Common myeloid progenitor, CD34-positive (primary cell): ENCODE data around the gene ELP5.

Experiments
- CTCF ChIA-PET: fragments of 350-600 bp; sonication (Branson Sonifier 250); formaldehyde crosslinking; loops from one replicate; lab custom pipeline; 2021; ENCODE audit warnings: antibody characterized with exemption; lab: Charles Lee
- POLR2A ChIA-PET: fragments of 350-600 bp; sonication (Branson Sonifier 250); formaldehyde crosslinking; loops from one replicate; lab custom pipeline; 2021; ENCODE audit warnings: antibody characterized with exemption; lab: Charles Lee
- DNase-seq, 3 donors: peaks; one replicate each; pipeline versions ENCODE4 v3.0.0 to v3.0.0-alpha.2; 2013
- H3K27ac ChIP-seq, 2 experiments: 1 replicate in 1 of 2; 2 replicates in 1 of 2; pipeline ENCODE4 v1.7.0; 2013; ENCODE audit warnings: inconsistent platforms in 2 of 2, low read length in 2 of 2, mild to moderate bottlenecking in 2 of 2, low read depth in 1 of 2, moderate library complexity in 1 of 2; ENCODE audit not compliant: severe bottlenecking in 2 of 2, insufficient read depth in 1 of 2, poor library complexity in 1 of 2
- H3K27me3 ChIP-seq, 5 experiments: replicated peaks in 2 of 5; 1 replicate in 3 of 5; 2 replicates in 2 of 5; pipeline versions ENCODE4 v1.6.1 to v1.7.0; 2013; ENCODE audit warnings: low read length in 4 of 5, mild to moderate bottlenecking in 2 of 5, moderate library complexity in 2 of 5, inconsistent platforms in 1 of 5; ENCODE audit not compliant: insufficient read depth in 5 of 5, control insufficient read depth in 4 of 5
- H3K36me3 ChIP-seq, 4 experiments: 1 replicate in 2 of 4; 2 replicates in 2 of 4; pipeline versions ENCODE4 v1.6.1 to v1.7.0; 2013; ENCODE audit warnings: low read length in 3 of 4, control low read depth in 1 of 4, mild to moderate bottlenecking in 1 of 4; ENCODE audit not compliant: control insufficient read depth in 4 of 4, insufficient read depth in 4 of 4
- H3K4me1 ChIP-seq, 4 experiments: 1 replicate in 3 of 4; 2 replicates in 1 of 4; pipeline versions ENCODE4 v1.6.1 to v1.7.1; 2013; ENCODE audit warnings: low read length in 3 of 4, mild to moderate bottlenecking in 3 of 4, control low read depth in 1 of 4, inconsistent platforms in 1 of 4, moderate library complexity in 1 of 4; ENCODE audit not compliant: control insufficient read depth in 4 of 4, insufficient read depth in 4 of 4; ENCODE audit errors: control extremely low read depth in 1 of 4
- H3K4me3 ChIP-seq, 7 experiments: 1 replicate in 4 of 7; 2 replicates in 3 of 7; pipeline versions ENCODE4 v1.5.1 to v1.7.0; 2013; ENCODE audit warnings: mild to moderate bottlenecking in 7 of 7, low read length in 6 of 7, moderate library complexity in 6 of 7, inconsistent platforms in 2 of 7, low read depth in 2 of 7, control low read depth in 1 of 7; ENCODE audit not compliant: insufficient read depth in 4 of 7, control insufficient read depth in 1 of 7; ENCODE audit errors: extremely low read depth in 1 of 7
- H3K9me3 ChIP-seq, 5 experiments: 1 replicate in 4 of 5; 2 replicates in 1 of 5; pipeline versions ENCODE4 v1.6.1 to v1.7.1; 2013; ENCODE audit warnings: low read length in 4 of 5, mild to moderate bottlenecking in 2 of 5, inconsistent platforms in 1 of 5, low read depth in 1 of 5, moderate library complexity in 1 of 5; ENCODE audit not compliant: control insufficient read depth in 4 of 5, insufficient read depth in 2 of 5; ENCODE audit errors: control extremely low read depth in 1 of 5
- WGBS: methylation state at CpG from one replicate; pipeline ENCODE4 v1.1.5; 2013; ENCODE audit not compliant: insufficient coverage; 5-methylcytosine and 5-hydroxymethylcytosine counted together

Gene ELP5

GRCh38 chr17:7283471-7284216, 31.6 kb downstream of the ELP5 start:
- H3K4me1 ChIP-seq: peaks cover 0 to 47% (median 41%) of the 10 kb centered on the region in 4 experiments
- peaks cover 0 to 5% (median 0%) of the 10 kb centered on the region in 4 experiments for H3K36me3 ChIP-seq
- POLR2A ChIA-PET: no interaction called here
- WGBS: 80% methylated on average over 9 of the region's 18 CpGs
- no peak overlapping the region for H3K4me3 ChIP-seq
- CTCF ChIA-PET: interaction anchor here (0.8 to 6.5 kb wide), 6 partner anchors 8 to 53 kb away, joined by 3 to 65 read pairs (median 24); partner anchors contain the start of gene ACAP1
- H3K27ac ChIP-seq: no peak overlapping the region
- no peaks in the 10 kb centered on the region for H3K9me3 ChIP-seq
- H3K27me3 ChIP-seq: no peaks in the 10 kb centered on the region
- peak in 1 of 3 donors; percentile 20 for DNase-seq

- Histone ChIP-seq H3K4me3 (no peak overlapping the region), H3K36me3 (peaks cover 0 to 5% (median 0%) of the 10 kb centered on the region in 4 experiments), H3K27me3 (no peaks in the 10 kb centered on the region), H3K27ac (no peak overlapping the region), H3K4me1 (peaks cover 0 to 47% (median 41%) of the 10 kb centered on the region in 4 experiments), H3K9me3 (no peaks in the 10 kb centered on the region)
- no peak for DNase-seq
- CTCF ChIA-PET: interaction anchor here (1.0 to 6.5 kb wide), 6 partner anchors 7 to 62 kb away, joined by 3 to 46 read pairs (median 6); partner anchors contain the start of gene ACAP1
- POLR2A ChIA-PET: no interaction called here
- WGBS: 95% methylated on average over 9 of the region's 16 CpGs
Measured at GRCh38 chr17:7284911-7285310, 32.9 kb downstream of the ELP5 start.

GRCh38 chr17:7285679-7286078, 33.7 kb downstream of the ELP5 start:
- H3K27ac ChIP-seq: no peak overlapping the region
- ChIA-PET CTCF (interaction anchor here (1.8 to 6.5 kb wide), 4 partner anchors 6 to 63 kb away, joined by 5 to 46 read pairs (median 26); no protein-coding TSS in a partner anchor), POLR2A (no interaction called here)
- H3K36me3 ChIP-seq: peaks cover 0 to 5% (median 0%) of the 10 kb centered on the region in 4 experiments
- H3K4me1 ChIP-seq: peaks cover 0 to 42% (median 38%) of the 10 kb centered on the region in 4 experiments
- H3K9me3 ChIP-seq: no peaks in the 10 kb centered on the region
- no peak for DNase-seq
- 94% methylated on average over 12 of the region's 12 CpGs for WGBS
- no peak overlapping the region for H3K4me3 ChIP-seq
- H3K27me3 ChIP-seq: peaks cover 0 to 2% (median 0%) of the 10 kb centered on the region in 5 experiments

- CTCF ChIA-PET: interaction anchor here (5.7 kb wide), 1 partner anchor 8 kb away, joined by 46 read pairs; no protein-coding TSS in a partner anchor
- POLR2A ChIA-PET: no interaction called here
- peaks cover 0 to 4% (median 0%) of the 10 kb centered on the region in 4 experiments for H3K36me3 ChIP-seq
- H3K4me1 ChIP-seq: peaks cover 0 to 22% (median 17%) of the 10 kb centered on the region in 4 experiments
- H3K4me3 ChIP-seq: no peak overlapping the region
- H3K27me3 ChIP-seq: peaks cover 0 to 27% (median 11%) of the 10 kb centered on the region in 5 experiments
- no peaks in the 10 kb centered on the region for H3K9me3 ChIP-seq
- H3K27ac ChIP-seq: no peak overlapping the region
- DNase-seq: no peak
- 94% methylated on average over 15 of the region's 18 CpGs for WGBS
Measured at GRCh38 chr17:7289256-7290032, 37.4 kb downstream of the ELP5 start.

- Histone ChIP-seq H3K36me3 (no peaks in the 10 kb centered on the region), H3K27ac (no peak overlapping the region), H3K4me1 (peaks cover 0 to 27% (median 22%) of the 10 kb centered on the region in 4 experiments), H3K27me3 (peaks cover 0 to 32% (median 11%) of the 10 kb centered on the region in 5 experiments), H3K4me3 (no peak overlapping the region), H3K9me3 (no peaks in the 10 kb centered on the region)
- WGBS: 97% methylated on average over 6 of the region's 19 CpGs
- ChIA-PET POLR2A (no interaction called here), CTCF (interaction anchor here (4.6 kb wide), 1 partner anchor 7 kb away, joined by 45 read pairs; the partner anchor contains the start of gene SLC2A4)
- no peak for DNase-seq
Measured at GRCh38 chr17:7290166-7290565, 38.2 kb downstream of the ELP5 start.

GRCh38 chr17:7290685-7291084, 38.7 kb downstream of the ELP5 start:
- Histone ChIP-seq H3K36me3 (no peaks in the 10 kb centered on the region), H3K27ac (no peak overlapping the region), H3K4me3 (no peak overlapping the region), H3K27me3 (peaks cover 0 to 36% (median 12%) of the 10 kb centered on the region in 5 experiments), H3K9me3 (no peaks in the 10 kb centered on the region), H3K4me1 (peaks cover 0 to 27% (median 25%) of the 10 kb centered on the region in 4 experiments)
- WGBS: 92% methylated on average over 10 of the region's 11 CpGs
- DNase-seq: no peak
- ChIA-PET CTCF (interaction anchor here (1.0 to 4.6 kb wide), 2 partner anchors 8 to 50 kb away, joined by 3 to 45 read pairs; partner anchors contain the start of gene SLC2A4), POLR2A (no interaction called here)
